MCF 10A (cell line): ENCODE results near the gene SLC25A52. TPM values are rescaled to one million over a fixed set of nuclear protein-coding genes. Genes with fewer than 3 reads are reported as not detected.

ENCODE experiments used
- BruUV-seq: library from RNA; stranded (reverse); fragments of 400-500 nt; replicated peaks from 2 replicates; lab custom pipeline; 2021; lab: Mats Ljungman, UMichigan
- CTCF ChIA-PET: fragments of 300-600 bp; sonication (Branson Sonifier 250); formaldehyde crosslinking; extraction: SDS; loops from one replicate; lab custom pipeline; 2021; ENCODE audit warnings: antibody characterized with exemption, inconsistent platforms; lab: Yijun Ruan, JAX
- POLR2A ChIA-PET: fragments of 300-600, 350-650 bp; sonication (Branson Sonifier 250); formaldehyde crosslinking; extraction: SDS; loops from one replicate; lab custom pipeline; 2020; ENCODE audit warnings: antibody characterized with exemption, inconsistent platforms; lab: Yijun Ruan, JAX
- DNase-seq: peaks from one replicate; pipeline ENCODE4 v3.0.0-alpha.2; 2018; ENCODE audit not compliant: unreplicated experiment
- H3K27ac Mint-ChIP-seq: one replicate; pipeline ENCODE4 v1.8.0; 2022; ENCODE audit warnings: mild to moderate bottlenecking, low read depth, mixed read lengths; ENCODE audit not compliant: unreplicated experiment
- H3K27me3 Mint-ChIP-seq: one replicate; pipeline ENCODE4 v1.8.0; 2022; ENCODE audit warnings: mixed read lengths; ENCODE audit not compliant: insufficient read depth, unreplicated experiment
- H3K36me3 Mint-ChIP-seq: one replicate; pipeline ENCODE4 v1.8.0; 2022; ENCODE audit warnings: mild to moderate bottlenecking, moderate library complexity, mixed read lengths; ENCODE audit not compliant: insufficient read depth, unreplicated experiment
- H3K4me1 Mint-ChIP-seq: one replicate; pipeline ENCODE4 v1.8.0; 2022; ENCODE audit warnings: mixed read lengths; ENCODE audit not compliant: insufficient read depth, unreplicated experiment
- H3K4me3 Mint-ChIP-seq: one replicate; pipeline ENCODE4 v1.8.0; 2022; ENCODE audit warnings: mild to moderate bottlenecking, moderate library complexity, mixed read lengths; ENCODE audit not compliant: unreplicated experiment
- H3K9me3 Mint-ChIP-seq: one replicate; pipeline ENCODE4 v1.8.0; 2022; ENCODE audit warnings: mixed read lengths; ENCODE audit not compliant: unreplicated experiment
- CTCF ChIP-seq: fragments of 200-600 bp; IDR thresholded peaks from one replicate; pipeline ENCODE4 v1.8.0; 2022; ENCODE audit warnings: antibody characterized with exemption, mild to moderate bottlenecking; ENCODE audit not compliant: unreplicated experiment
- intact Hi-C: fragments of 100-400 bp; cut with micrococcal nuclease; formaldehyde crosslinking; loops from 2 replicates; pipeline ENCODE4 v1.14.1; 2022
- total RNA-seq: library from RNA; stranded (reverse); gene quantifications from 2 replicates; pipeline ENCODE4 v1.2.3, GENCODE V29; 2022

Gene SLC25A52
- total RNA-seq, 1 experiment from 2014 or later, result not detected

- ChIA-PET CTCF (no interaction called here), POLR2A (no interaction called here)
- no peaks in the 10 kb centered on the region for H3K27me3 Mint-ChIP-seq
- H3K4me1 Mint-ChIP-seq, result no peaks in the 10 kb centered on the region
- H3K4me3 Mint-ChIP-seq, result no peak overlapping the region
- no peak overlapping the region for H3K27ac Mint-ChIP-seq
- H3K36me3 Mint-ChIP-seq, result no peaks in the 10 kb centered on the region
- intact Hi-C loops, result no loop called here
- TF ChIP-seq CTCF, result no peak
- BruUV-seq, result no TSS peak
- no peaks in the 10 kb centered on the region for H3K9me3 Mint-ChIP-seq
- no peak for DNase-seq
Observed at GRCh38 chr18:31795747-31796146, 35.1 kb upstream of the SLC25A52 start.

- Mint-ChIP-seq H3K27me3 (no peaks in the 10 kb centered on the region), H3K9me3 (no peaks in the 10 kb centered on the region), H3K27ac (no peak overlapping the region), H3K4me1 (no peaks in the 10 kb centered on the region), H3K4me3 (no peak overlapping the region), H3K36me3 (no peaks in the 10 kb centered on the region)
- no TSS peak for BruUV-seq
- no peak for DNase-seq
- intact Hi-C loops, result no loop called here
- ChIA-PET POLR2A (no interaction called here), CTCF (no interaction called here)
- TF ChIP-seq CTCF, result no peak
Observed at GRCh38 chr18:31793531-31793930, 32.9 kb upstream of the SLC25A52 start.

GRCh38 chr18:31792580-31792911 is 31.9 kb upstream of the SLC25A52 start:
- H3K4me3 Mint-ChIP-seq, result no peak overlapping the region
- no peak for TF ChIP-seq CTCF
- ChIA-PET POLR2A (no interaction called here), CTCF (interaction anchor here (0.7 to 1.2 kb wide), 2 partner anchors 21 to 70 kb away, joined by 3 read pairs; no protein-coding TSS in a partner anchor)
- no peaks in the 10 kb centered on the region for H3K9me3 Mint-ChIP-seq
- intact Hi-C loops, result no loop called here
- H3K4me1 Mint-ChIP-seq, result no peaks in the 10 kb centered on the region
- H3K36me3 Mint-ChIP-seq, result no peaks in the 10 kb centered on the region
- no peak for DNase-seq
- no peaks in the 10 kb centered on the region for H3K27me3 Mint-ChIP-seq
- no TSS peak for BruUV-seq
- H3K27ac Mint-ChIP-seq, result no peak overlapping the region

GRCh38 chr18:31791817-31792579 is 31.3 kb upstream of the SLC25A52 start:
- no TSS peak for BruUV-seq

More at GRCh38 chr18:31791817-31792579, 31.3 kb upstream of the SLC25A52 start:
- POLR2A ChIA-PET, result no interaction called here
- Mint-ChIP-seq H3K4me3 (no peak overlapping the region), H3K27ac (no peak overlapping the region), H3K36me3 (no peaks in the 10 kb centered on the region), H3K27me3 (no peaks in the 10 kb centered on the region), H3K9me3 (no peaks in the 10 kb centered on the region), H3K4me1 (no peaks in the 10 kb centered on the region)
- DNase-seq, result no peak
- CTCF ChIA-PET, result interaction anchor here (1.2 kb wide), 1 partner anchor 20 kb away, joined by 3 read pairs; no protein-coding TSS in a partner anchor
- TF ChIP-seq CTCF, result no peak
- intact Hi-C loops, result no loop called here
